NCI-H2196 treated with DMSO at 0.1 percent for 48 hours (cell line): ENCODE results near the gene CAPN11.

Source experiments
- DNase-seq: peaks from one replicate; lab custom pipeline; 2025; ENCODE audit not compliant: unreplicated experiment; lab: John Stamatoyannopoulos, UW

CAPN11 gene

DNA sequence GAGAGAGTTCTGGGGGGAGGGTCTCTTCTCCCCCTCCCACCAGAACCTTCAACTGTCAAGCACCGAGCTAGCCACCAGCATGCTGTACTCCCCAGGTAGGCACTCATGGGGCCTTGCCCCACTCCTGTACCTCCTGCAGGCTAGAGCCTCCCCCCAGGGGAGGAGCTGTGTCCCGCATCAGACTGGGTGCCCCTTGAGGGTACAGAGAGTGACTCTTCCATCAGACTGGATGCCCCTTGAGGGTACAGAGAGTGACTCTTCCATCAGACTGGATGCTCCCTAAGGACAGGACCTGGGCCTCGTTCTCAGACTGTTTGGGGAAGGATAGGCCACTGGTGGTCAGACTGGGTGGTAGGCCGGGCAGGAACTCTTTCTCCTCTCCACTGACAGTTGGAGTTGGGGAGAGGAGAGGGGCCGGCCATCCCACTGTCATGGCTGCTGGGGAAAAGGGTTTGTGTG lies at the start of gene CAPN11:
Gene CAPN11 (plus strand): TSS at position 51 of the 459 bp plus-strand sequence. CDS start 29 bp downstream, at position 80.
- DNase-seq: no peak

DNA sequence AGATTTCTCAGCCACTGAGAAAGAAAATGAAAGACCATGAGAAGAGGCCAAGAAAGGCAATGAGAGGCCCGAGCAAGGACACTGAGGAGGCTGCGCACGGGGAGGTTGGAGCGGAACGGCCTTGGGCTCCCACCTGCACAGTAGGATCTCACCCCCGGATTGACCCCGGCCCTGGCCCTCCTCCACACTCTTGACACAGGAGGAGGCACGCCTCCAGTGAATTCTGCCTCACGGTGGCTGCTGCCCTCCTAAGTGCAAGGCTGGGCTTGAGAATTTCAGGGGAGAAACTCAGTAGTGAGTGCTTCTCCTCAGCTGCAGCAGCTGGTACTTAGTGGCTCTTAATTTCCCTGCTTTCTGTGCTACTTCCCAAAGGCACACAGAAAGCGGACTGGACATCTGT lies 49.4 kb upstream of the CAPN11 start:
- no peak for DNase-seq

DNA sequence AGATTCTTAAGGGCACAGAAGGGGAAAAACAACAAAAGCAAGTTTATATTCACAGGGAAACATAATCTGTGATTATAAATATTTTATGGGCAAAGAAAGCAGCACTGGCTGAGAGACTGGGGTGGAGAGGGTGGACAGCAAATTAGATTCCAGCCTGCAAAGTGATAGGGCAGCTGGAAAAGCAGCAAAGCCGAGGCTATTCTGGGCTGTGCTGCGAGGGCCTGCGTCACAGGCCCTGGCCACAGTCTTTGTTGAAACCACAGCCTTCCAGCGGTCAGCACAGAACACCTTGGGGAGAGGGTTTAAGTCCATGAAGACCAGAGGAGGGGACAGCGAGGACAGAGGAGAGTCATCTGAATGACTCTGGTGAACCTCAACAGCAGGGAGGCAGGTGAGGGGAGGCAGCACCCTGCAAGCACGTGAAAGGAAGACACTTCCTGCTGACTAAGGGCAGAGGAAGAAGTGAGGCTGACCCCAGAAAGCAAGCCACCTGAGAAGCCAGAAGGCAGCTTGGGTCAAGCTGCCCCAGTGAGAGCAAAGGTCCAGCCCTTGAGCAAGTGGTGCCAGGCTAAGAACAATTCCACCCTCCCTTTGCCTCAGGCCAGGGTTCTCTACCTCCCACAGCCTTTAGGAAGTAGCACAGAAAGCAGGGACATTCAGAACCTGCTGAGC lies 48.5 kb upstream of the CAPN11 start:
- DNase-seq: no peak

DNA sequence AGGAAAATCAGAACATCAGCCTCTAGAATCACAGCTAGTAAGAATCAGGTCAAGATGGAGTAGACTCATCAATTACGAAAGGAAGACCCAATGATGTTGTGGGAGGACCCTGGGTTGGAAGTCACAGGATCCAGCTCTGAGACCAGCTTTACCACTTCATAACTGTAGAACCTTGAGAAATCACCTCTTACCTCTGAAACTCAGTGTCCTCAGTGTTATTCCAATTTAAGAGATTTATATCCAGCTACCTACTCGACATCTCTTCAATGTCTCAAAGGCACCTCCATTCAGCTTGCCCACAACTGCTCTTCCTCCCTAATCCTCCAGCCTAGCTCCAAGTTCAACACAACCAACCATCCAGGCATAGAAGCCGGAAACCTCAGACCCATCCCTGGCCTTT lies 47.7 kb upstream of the CAPN11 start:
- no peak for DNase-seq

DNA sequence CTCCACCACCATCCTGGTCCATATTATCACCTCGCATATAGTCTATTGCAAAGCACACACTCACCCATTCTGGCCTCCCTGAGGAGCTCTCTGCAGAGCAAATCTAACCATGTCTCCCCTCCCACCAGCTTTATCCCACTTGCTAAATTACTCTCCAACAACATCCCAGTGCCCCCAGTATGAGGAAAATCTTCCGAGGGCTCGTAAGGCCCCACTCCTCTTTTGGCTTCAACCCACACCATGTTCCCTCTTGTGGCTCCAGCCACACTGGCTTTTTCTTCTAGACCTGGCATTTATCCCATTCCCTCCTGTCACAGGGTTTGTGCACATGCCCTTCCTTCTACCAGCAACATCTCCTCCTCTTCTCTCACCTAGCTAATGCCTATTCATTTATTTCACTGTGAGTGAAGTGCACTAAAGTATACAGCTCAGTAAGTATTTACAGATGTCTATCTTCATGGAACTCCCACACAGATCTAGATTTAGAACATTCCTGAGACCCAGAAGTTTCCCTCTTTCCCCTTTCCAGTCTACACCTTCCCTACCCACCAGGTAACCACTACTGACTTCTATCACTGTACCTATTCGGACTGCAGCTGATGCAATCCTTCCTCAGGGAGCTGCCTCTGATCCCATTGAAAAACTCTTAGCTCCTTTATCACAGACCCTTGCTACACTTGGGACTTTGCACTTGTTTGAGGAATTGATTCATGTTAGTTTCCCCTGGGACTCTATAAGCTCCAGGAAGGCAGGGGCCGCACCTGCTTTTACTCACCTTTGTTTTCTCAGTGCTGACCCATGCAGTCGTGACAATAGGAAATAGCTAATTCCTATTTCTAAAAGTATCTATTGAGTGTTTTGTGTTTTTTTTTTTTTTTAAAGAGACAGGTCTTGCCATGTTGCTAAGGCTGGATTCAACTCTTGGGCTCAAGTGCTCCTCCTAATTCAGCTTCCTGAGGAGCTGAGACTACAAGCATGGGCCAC lies 46.9 kb upstream of the CAPN11 start:
- DNase-seq: no peak

DNA sequence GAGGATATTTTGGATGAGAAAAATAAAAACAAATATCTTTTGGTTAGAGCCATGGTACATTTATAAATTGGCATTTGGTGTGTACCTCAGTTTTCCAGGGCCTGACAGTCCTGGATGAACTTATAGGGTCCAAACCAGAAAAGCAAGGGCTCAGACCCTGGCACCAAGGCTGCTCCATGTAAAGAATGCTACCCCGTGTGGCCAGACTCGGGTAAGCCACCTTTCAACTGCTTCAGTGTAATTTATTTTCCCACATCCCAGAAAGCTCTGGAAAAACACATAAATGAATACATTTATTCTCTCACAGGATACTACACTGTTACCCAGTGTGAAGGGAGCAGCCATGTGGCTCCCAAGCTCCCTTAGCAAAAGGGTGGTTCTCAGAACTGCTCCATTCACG lies 45.2 kb upstream of the CAPN11 start:
- DNase-seq: no peak

DNA sequence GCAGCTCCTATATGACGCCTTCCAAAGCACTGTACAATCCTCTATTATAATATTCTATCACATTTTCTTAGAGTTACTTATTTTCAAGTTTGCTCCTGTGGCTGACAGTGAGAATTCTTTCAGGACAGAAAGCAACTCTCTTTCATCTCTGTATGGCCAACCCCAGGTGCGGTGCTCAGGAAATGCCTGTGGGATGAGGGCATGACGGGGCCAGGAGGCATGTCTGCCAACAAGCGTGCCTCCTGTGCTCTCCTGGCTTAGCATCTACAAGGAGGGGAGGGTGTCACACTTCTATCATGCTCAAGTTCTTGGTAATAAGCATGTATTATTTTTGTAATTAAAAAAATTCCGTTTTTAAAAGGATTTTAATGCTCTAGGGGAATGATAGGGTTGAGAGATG lies 42.8 kb upstream of the CAPN11 start:
- no peak for DNase-seq

DNA sequence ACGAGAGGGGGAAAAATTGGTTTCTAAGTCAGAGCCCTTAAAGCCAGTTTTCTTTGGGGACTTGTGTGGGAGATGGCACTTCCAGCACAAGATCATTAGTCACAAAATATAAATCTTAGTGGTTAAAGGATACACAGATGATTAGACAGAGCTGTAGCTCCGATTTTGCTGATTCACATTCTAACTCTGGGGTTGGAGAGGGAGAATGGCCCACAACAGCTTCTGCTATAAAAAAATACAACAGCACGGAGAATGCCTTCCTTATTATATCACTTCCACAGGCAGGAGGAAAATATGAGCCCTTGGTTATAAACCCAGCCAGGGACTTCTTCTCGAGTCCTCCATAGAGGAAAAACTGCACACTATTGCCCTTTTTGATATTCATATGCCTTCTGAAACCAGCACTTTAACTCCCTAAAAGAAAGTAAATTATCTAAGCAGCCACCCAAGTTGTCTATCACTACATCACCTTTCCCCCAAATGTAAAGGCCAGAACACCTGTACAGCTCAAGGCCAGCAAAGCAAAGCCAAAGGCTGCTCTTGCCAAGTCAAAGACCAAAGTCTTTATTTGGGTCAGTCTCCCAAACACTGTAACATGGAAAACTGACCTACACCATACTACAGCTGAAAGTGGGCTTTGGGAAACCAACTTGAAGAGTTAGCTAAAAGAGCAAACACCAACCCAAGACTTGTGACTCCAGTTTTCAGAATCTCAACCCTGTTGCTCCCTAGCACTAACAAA lies 41.8 kb upstream of the CAPN11 start:
- no peak for DNase-seq

DNA sequence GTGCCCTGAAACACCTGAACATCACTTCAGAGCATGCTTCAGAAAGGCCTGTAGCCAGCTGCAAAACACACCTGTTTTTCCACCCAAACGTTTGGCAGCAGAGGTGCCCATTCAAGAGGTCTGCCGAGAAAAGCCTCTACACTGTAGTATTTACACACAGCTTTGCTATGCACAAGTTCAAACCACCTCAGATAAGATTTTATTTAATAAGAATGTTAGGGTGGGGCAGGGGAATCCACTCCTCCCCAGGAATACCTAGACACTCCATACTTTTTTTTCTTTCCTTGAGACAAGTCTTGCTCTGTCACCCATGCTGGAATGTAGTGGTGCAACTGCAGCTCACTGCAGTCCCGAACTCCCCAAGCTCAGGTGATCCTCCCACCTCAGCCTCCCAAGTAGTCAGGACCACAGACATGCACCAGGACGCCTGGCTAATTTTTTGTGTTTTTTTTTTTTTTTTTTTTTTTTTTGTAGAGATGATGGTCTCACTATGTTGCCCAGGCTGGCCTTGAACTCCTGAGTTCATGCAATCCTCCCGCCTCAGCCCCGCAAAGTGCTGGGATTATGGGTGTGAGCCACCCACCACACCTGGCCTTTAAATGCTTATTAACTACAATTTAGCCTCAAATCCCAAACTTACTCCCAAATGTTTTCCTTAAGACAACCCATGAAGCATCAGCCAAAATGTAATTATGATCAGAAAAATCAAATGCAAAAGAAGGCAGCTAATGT lies 41.1 kb upstream of the CAPN11 start:
- DNase-seq: no peak

DNA sequence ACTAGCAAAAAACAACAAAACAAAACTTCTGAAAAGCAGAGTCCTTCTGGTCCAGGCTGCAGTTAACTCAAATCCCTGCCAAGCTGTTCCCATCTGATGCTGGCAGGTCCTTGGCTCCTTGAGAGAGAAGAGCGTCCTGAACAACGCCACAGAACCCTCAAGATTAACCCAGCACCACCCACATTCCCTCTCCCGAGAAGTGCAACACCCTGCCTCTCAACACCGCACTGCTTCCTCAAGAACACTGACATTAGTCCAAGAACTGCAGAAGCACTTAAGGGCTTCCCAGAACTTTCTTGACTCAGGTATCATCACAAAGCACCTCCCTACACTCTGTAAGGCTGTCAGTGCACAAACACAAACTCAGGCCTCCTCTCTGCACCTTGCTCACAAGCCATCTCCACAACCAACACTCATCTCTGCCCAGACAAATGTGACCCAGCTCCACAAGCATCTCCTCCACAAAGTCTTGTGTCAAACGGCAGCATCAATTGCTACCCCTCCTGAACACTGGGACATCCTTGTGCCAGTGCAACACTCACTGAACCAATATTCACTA lies 38.8 kb upstream of the CAPN11 start:
- DNase-seq: no peak

DNA sequence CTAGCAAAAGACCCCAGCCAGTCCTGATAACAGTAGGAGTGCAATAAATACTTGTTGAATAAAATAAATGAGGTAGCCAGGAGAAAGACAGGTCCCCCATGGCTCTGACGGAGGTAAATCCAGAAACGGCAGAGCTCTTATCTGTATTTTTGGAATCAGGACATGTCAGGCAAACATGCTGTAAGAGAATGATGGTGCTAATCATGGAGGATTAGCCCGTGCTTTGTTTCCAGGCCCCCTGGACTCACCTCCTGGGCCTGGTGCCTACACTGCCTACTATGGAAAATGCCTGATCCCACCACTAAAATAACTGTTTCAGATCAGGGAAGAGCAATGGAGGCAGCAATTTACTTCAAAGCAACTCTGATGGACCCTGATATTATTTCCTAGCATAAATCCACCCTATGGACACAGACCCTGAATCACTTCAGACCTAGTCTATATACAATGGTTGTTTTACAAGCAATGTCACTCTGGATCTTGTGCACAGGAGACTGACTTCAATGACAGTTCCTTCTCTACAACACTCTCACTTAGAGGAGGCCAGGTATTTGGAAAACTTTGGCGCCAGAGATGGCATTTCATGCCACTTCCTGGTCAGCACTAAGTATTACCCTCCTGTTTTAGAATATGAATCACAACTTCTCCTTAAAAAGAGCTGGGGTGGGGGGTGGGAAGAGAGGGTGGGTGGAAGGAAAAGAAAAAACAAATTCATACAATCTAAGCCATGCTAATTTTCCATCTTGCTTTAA lies 37.8 kb upstream of the CAPN11 start:
- DNase-seq: no peak

DNA sequence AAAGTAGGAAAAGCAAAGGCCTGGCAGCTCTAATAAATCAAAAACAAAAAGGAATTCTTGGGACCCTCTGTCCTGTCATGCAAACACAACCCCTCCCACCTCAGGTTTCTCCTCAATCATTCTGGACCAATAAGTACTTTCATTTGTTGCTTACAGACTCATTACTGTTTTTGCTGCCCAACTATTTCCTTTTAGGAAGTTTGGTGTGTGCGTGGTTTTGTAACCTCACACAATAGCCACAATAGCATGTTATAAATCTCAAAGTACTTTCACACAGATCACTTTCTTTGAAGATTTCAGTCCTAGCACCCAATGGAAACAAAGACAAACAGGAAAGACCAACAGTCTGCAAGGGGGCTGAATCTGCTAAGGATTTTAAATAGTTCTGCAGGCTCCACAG lies 35.8 kb upstream of the CAPN11 start:
- no peak for DNase-seq

DNA sequence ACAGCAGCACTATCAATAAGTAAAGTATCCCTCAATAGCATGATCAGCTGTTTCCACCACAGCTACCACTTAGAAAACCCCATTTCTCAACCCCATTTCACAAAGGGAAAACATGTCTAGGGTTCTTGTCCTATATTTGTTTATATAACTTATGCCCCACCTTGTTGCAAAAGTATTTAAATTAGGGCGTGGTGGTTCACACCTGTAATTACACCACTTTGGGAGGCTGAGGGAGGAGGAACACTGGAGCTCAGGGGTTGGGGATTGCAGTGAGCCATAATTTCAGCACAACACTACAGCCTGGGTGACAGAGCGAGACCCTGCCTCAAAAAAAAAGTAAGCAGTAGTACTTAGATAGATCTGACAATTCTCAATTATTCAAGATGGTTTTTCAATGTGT lies 35.1 kb upstream of the CAPN11 start:
- DNase-seq: no peak

DNA sequence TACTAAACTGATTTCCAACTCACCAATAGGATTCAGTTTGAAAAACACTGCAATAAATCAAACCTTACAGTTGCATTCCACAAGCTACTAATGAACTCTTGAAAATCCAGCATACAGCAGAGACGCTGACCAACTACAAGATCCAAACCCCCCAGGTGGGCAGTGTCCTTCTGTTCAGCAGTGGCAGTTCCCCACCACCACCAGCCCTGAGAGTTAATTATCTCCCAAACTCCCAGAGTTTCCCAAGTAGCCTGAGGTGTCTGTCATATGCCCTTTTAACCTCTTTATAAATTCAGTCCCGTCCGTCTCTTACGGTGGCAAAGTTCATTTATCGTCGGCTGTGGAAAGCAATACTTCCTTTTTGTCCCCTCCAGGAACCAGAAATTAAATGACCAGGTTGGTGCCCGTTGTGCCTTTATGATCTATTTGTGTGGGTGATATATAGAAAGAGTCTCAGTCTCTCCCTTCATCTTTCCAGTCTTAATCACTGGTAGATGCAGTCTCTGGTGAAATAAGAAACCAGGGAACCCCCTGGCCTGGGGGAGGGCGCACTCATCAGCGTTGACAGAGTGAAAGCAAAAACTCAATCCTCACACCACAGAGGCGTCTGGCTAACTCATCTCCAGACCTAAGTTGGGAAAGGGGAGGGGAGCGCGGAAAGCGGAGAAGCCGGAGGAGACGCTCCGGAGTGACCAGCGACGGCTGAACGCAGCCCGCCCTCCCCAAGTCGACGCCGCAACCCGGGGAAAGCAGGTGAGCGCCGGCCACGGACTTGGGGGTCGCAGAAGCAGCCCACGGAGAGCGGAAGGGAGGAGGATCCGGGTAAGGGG lies 32.1 kb upstream of the CAPN11 start:
- DNase-seq: peak; percentile 5

DNA sequence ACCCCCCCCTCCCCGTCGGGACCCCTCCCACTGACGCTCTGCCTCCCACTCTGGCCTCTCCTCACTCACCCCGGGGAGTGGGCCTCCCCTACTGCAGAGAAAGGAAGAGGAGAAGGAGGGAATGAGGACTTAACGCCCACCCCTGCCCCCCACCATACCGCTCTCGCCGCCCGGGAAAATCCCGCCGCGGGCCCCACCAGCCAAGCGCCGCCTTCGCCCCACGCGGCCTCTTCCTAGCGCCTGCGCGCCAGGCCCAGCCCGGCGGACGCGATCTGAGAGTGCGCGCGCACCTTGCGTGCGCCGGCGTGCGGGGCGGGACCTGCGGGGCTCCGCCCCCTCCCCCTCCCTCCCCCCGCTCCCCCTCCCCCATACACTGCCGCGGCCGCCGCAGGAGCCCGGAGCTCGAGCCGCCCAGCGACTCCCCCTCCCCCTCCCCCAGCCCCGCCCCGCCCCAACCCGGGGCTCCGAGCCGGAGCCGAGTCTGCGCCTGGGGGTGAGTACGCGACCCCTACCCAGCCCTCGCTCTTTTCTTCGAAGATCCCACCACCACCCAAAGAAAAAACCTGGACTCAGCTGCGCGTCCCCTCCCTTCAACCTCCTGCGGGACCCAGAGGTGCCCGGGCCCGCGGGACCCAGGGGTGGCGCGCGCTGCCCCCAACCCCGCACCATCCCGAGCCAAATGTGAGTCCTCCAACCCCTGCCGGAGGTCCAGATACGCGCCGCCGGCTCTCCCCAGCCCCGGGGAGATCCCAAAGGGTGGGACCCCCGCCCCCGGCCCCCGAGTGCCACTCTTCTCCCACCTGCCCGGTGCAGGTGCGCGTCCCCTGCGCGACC lies 31.2 kb upstream of the CAPN11 start, which contains the start of the genes MRPL14 and TMEM63B:
Gene MRPL14 (minus strand): TSS at position 267 of the 834 bp plus-strand sequence. CDS start 10,841 bp downstream, outside the sequence.
Gene TMEM63B (plus strand): TSS at position 369 of the 834 bp plus-strand sequence. CDS start 7,031 bp downstream, outside the sequence.
- peak; percentile 59 for DNase-seq

DNA sequence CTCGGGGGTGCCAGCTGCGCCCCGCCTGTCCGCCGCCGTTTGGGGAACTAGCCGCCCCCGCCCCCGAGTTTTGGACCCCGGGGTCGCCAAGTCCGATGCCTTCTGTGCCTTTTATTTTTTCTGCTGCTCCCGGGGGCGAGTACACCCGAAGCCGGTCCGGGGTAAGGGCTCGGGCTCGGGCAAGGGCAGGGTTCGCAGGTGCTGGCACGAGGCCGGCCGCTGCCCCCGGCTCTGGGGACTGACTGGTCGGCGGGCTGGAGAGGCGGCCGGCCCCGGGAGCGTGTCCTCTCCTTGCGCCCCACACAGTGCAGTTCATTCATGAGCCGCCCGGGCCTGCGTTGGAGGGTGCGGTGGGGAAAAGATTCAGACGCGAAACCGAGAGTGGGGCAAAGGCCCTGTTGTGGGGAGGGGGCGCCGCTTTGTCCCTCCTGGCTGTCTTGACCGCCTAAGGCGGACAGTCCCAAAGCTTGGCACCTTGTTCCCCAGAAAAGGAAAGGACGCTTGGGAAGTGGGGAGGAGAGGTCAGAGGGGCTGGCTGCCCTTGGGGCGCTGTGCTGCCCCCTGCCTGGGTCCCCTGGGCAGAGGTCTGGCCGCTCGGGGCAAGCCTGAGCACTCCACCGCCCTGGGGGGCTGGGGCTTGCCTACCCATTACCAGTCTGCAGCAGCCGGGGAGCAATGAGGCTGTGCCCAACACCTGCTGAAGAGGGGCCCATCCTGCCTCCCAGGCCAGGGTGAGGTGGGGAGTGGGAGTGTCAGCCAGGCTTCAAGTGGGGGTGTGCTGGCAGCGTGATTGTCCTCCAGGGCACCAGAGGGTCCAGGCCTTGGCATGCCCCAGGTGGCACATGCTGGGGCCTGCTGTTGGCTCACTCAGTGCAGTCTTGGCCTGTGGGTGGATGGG lies 30.4 kb upstream of the CAPN11 start:
- DNase-seq: no peak
